Pulmonary artery endothelial cell (primary cell): Measurements from ENCODE around the gene GPANK1. TPM values are rescaled to one million over a fixed set of nuclear protein-coding genes. Genes with fewer than 3 reads are reported as not detected.

Experiments
- DNase-seq: peaks from one replicate; pipeline ENCODE4 v3.0.0-alpha.2; 2011; ENCODE audit warnings: low read depth, low spot score
- total RNA-seq: library from RNA; depleted of rRNA; stranded (reverse); fragments of >200 nt; gene quantifications from 2 replicates; pipeline ENCODE4 v1.2.3, GENCODE V29; 2014

GPANK1 gene
- total RNA-seq, 1 donor from 2014 or later = 12.5 TPM

DNA sequence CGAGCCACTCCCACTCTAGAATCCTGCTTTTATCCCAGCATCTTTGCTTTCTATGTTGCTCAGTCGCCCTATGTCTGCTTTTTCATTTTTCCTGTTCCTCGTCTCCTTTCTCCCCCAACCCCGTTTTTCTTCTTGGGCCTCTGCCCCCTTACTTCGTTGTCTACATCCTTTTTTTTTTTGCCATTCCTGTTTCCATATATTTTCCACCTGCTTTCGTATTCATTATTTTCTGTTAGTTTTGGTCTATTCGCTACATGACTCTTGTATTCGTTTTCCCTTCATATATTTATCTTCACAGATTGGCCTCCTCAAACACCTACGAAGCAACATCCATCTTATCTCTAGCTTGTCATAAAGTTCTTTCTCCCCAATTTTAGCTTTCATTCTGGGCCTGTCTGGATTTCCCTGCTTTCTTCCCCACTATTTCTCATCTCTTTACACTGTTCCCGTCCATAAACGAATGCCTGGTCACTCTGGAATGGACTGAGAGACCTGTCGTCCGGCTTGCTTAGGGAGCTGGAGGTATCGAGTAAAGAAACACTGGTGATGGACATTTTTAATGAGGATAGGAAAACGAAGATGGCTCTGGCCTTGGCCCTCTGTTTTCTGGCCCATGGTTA, 43.4 kb downstream of the GPANK1 start:
- DNase-seq = no peak

GRCh38 chr6:31620586-31621319, 44.0 kb downstream of the GPANK1 start, which contains the start of gene PRRC2A:
Gene PRRC2A, plus strand, starts transcription at chr6:31620715. Its CDS starts 2,075 bp downstream, at chr6:31622790.
- DNase-seq = no peak

DNA sequence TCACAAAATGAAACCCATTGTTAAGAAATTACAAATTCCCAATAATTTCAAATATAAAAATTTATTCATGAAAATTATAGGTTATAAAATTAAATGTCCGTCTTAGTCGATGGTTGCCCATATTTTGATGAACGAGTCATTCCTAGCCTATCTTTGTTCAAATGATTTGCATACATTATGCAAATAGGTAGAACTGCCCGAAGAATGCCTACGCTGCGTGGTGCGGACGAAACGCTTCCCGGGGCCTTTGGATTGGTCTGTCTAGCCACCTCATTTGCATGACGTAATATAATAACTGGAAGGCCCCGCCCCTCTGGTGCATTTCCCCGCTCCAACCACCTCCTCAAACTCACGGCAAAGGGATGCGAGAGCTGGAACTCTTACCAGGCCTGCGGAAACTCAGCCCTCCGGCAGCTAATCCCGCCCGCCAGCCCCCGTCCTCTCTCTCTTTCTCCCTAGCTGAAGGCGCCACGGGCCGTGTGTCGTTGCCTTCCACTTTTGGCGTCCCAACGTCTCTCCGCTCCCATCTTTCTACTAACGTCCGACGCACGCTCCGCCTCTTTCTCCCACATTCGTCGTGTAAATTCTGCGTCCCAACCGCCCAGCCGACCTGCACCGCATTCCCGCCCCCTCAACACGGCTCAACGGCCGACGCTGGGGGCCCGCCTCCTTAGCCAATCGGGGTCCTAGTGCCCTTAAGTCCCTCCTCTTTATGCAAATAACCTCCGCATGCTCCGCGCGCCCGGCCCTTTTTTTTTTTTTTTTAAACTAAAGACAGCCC, 44.8 kb downstream of the GPANK1 start:
- peak; percentile 98 for DNase-seq

DNA sequence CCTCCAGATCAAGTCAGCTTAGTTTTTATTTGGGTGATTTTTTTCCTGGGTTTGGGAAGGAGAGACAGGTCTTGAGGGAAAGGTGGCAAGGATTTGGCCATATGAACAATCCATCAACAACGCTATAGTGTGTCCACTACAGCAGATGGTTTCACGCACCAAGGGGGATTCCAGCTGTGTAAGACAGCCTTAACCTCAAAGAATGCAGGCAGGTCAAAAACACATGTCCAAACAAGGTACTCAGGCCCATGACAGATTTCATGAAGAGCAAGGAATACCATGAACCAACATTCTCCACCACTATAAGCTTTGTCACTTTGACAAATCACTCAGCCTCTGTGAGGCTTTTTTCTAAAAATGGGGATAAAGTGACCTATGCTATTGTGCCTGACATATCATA, 47.8 kb downstream of the GPANK1 start:
- no peak for DNase-seq

DNA sequence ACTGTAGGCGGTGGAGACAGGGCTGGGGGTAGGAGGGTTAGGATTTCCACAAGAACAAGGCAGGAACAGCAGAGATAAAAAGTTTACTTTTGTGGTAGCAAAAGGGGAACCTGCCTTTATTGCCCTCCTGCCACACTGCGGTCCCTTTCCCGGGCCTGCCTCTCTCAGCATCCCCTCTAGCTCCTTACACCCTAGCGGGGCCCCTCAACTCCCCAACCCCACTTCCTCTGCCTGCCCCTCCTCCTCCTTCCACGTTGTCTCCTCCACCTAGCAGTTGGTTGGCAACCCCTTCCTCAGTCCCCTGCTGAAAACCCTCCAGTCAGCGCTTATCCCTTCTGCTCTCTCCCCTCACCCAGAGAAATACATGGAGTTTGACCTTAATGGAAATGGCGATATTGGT, 49.0 kb downstream of the GPANK1 start:
- no peak for DNase-seq

GRCh38 chr6:31614684-31615578, 49.9 kb downstream of the GPANK1 start, which contains the start of gene AIF1:
Gene AIF1, plus strand, starts transcription at chr6:31615234. Its CDS starts 96 bp downstream, at chr6:31615330.
- DNase-seq = no peak

GRCh38 chr6:31614075-31614619, 50.6 kb downstream of the GPANK1 start:
- DNase-seq = no peak

Other genes with a start within 250 kb of the GPANK1 start
- 24.8 and 29.2 TPM in 2 replicates for gene MICB, start 166.9 kb downstream of the GPANK1 start, total RNA-seq
- gene MCCD1, start 136.0 kb downstream of the GPANK1 start, total RNA-seq = not detected in 2 replicates
- gene DDX39B, start 123.0 kb downstream of the GPANK1 start, total RNA-seq = 507 and 634 TPM in 2 replicates
- 0.42 and 0.59 TPM in 2 replicates for gene ATP6V1G2, start 118.4 kb downstream of the GPANK1 start, total RNA-seq
- gene NFKBIL1, start 117.4 kb downstream of the GPANK1 start, total RNA-seq = 21.9 and 30.1 TPM in 2 replicates
- 0.07 TPM in 1 of 2 replicates, not detected in the other for gene LTA, start 92.7 kb downstream of the GPANK1 start, total RNA-seq
- gene TNF, start 89.4 kb downstream of the GPANK1 start, total RNA-seq = not detected in 2 replicates
- gene LTB, start 82.6 kb downstream of the GPANK1 start, total RNA-seq = 1.6 and 2.2 TPM in 2 replicates
- 0.14 and 0.73 TPM in 2 replicates for gene LST1, start 78.7 kb downstream of the GPANK1 start, total RNA-seq
- gene NCR3, start 72.0 kb downstream of the GPANK1 start, total RNA-seq = not detected in 2 replicates
- not detected in 2 replicates for gene AIF1, start 49.8 kb downstream of the GPANK1 start, total RNA-seq
- gene PRRC2A, start 44.3 kb downstream of the GPANK1 start, total RNA-seq = 33.6 and 36.4 TPM in 2 replicates
- gene BAG6, start 12.3 kb downstream of the GPANK1 start, total RNA-seq = 110 and 116 TPM in 2 replicates
- gene APOM, start 9.1 kb downstream of the GPANK1 start, total RNA-seq = 0.40 and 0.46 TPM in 2 replicates
- 18.7 and 20.5 TPM in 2 replicates for gene C6orf47, start 4.2 kb downstream of the GPANK1 start, total RNA-seq
- gene CSNK2B, start 1.1 kb upstream of the GPANK1 start, total RNA-seq = 98.5 and 102 TPM in 2 replicates
- 1.5 and 1.9 TPM in 2 replicates for gene LY6G5B, start 5.0 kb upstream of the GPANK1 start, total RNA-seq
- 0.86 and 0.88 TPM in 2 replicates for gene LY6G5C, start 16.1 kb upstream of the GPANK1 start, total RNA-seq
- gene ABHD16A, start 38.3 kb upstream of the GPANK1 start, total RNA-seq = 37.3 and 65.3 TPM in 2 replicates
- not detected in 2 replicates for gene LY6G6F, start 41.9 kb upstream of the GPANK1 start, total RNA-seq
- not detected in 2 replicates for gene LY6G6D, start 50.4 kb upstream of the GPANK1 start, total RNA-seq
- gene LY6G6C, start 56.7 kb upstream of the GPANK1 start, total RNA-seq = not detected in 2 replicates
- not detected in 2 replicates for gene MPIG6B, start 58.4 kb upstream of the GPANK1 start, total RNA-seq
- 84.0 and 89.4 TPM in 2 replicates for gene DDAH2, start 64.3 kb upstream of the GPANK1 start, total RNA-seq
- gene CLIC1, start 71.5 kb upstream of the GPANK1 start, total RNA-seq = 860 and 926 TPM in 2 replicates
- 6.1 and 6.7 TPM in 2 replicates for gene MSH5, start 75.0 kb upstream of the GPANK1 start, total RNA-seq
- 0.78 and 0.92 TPM in 2 replicates for gene SAPCD1, start 97.7 kb upstream of the GPANK1 start, total RNA-seq
- under 0.01 and 0.11 TPM in 2 replicates for gene VWA7, start 112.3 kb upstream of the GPANK1 start, total RNA-seq
- 73.2 and 74.0 TPM in 2 replicates for gene VARS1, start 130.8 kb upstream of the GPANK1 start, total RNA-seq
- gene LSM2, start 142.0 kb upstream of the GPANK1 start, total RNA-seq = 45.8 and 55.3 TPM in 2 replicates
- gene HSPA1L, start 150.3 kb upstream of the GPANK1 start, total RNA-seq = 0.53 and 1.9 TPM in 2 replicates
- gene HSPA1A, start 150.5 kb upstream of the GPANK1 start, total RNA-seq = 33.6 and 431 TPM in 2 replicates
- gene HSPA1B, start 162.7 kb upstream of the GPANK1 start, total RNA-seq = 48.7 and 575 TPM in 2 replicates
- gene NEU1, start 197.8 kb upstream of the GPANK1 start, total RNA-seq = 54.3 and 71.7 TPM in 2 replicates
- 0.07 TPM in 1 of 2 replicates, not detected in the other for gene SLC44A4, start 214.0 kb upstream of the GPANK1 start, total RNA-seq
- 46.4 and 61.8 TPM in 2 replicates for gene EHMT2, start 232.7 kb upstream of the GPANK1 start, total RNA-seq
- gene ZBTB12, start 237.1 kb upstream of the GPANK1 start, total RNA-seq = 3.5 and 5.2 TPM in 2 replicates